Activated CD4-positive, alpha-beta T cell treated with anti-CD3 and anti-CD28 coated beads, Interleukin-2, amount 50 U/mL, for 4 hours (primary cell): ENCODE data around the gene GSG1.
A peak's percentile ranks its signal among the peaks of the same experiment; 100 is the strongest.
"Not testable (repeated sequence)": the region's sequence is repeated elsewhere in the genome, so short reads cannot be mapped to it uniquely, and the experiment has no call there.

Experiments
- DNase-seq, 2 experiments: peaks; one replicate each; pipeline ENCODE4 v3.0.0-alpha.2; 2020

Gene GSG1

GRCh38 chr12:13049816-13050215, 53.7 kb downstream of the GSG1 start:
- no peak for DNase-seq

- no peak for DNase-seq
Observed at GRCh38 chr12:13046964-13047363, 56.5 kb downstream of the GSG1 start.

- no peak for DNase-seq
Observed at GRCh38 chr12:13045816-13046215, 57.7 kb downstream of the GSG1 start.

DNA sequence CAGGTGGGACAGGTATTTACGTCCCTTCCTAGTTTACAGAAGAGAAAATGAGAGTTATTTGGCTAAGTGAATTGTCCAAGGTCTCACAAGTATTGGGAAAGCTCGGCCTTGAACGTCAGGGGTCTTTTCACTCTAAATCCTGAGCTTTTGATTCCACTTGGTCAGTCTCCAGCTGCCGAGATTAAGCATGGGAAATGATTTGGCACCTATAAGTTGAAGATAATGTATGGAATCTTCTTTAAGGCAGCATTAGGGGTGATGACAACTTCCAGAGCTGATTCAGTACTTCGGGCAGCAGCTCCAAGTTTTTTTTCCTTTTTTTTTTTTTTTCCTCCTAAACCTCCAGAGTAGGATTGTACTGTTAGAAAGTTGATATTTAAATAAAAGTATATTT, 58.6 kb downstream of the GSG1 start:
- DNase-seq: no peak

DNA sequence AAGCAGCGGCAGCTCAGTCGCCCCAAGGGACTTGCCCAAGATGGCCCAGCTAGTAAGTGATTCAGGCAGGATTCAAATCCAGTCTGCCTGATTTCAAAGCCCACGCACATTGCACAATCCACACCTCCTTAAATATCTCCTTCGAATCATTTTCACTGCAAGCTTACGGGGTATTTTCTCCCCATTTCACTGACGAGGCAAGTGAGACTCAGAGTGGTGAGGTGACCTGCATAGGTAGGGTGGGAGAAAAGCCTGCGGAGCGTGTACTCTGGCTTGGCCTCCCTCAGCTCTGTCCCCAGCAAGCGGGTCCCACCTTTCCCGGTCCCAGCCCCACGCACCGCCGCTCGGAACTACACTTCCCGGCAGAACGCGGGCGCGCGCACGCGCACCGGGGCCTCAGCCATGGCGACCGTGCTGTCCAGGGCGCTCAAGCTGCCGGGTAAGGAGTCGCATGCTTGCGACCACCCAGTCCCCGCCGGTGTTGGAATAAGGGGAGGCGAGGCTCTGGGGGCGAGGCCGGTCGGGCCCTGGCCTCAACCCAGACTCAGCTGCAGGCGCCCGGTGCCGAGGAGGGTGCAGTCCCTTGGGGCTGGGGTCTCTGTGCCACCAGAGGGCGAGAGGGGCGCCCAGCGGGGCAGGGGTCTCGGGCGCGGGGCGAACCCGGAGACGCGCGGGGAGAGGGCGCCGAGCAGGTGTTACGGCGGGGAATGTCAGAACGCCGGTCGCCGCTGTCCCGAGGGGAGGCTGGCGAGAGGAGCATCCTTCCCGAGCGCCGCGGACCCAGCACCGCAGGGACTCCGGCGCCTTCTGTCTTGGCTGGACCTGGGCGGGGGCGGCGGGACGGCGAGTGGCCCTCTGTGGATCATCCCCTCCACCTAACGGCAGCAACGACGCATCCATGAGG, 59.2 kb downstream of the GSG1 start, which contains the start of gene FAM234B:
TSS of gene FAM234B (plus strand) at position 380 of the 904 bp plus-strand sequence. CDS start at position 403, 23 bp downstream.
- peak; percentile 63 for DNase-seq

GRCh38 chr12:13042666-13043230, 60.7 kb downstream of the GSG1 start:
- no peak for DNase-seq

DNA sequence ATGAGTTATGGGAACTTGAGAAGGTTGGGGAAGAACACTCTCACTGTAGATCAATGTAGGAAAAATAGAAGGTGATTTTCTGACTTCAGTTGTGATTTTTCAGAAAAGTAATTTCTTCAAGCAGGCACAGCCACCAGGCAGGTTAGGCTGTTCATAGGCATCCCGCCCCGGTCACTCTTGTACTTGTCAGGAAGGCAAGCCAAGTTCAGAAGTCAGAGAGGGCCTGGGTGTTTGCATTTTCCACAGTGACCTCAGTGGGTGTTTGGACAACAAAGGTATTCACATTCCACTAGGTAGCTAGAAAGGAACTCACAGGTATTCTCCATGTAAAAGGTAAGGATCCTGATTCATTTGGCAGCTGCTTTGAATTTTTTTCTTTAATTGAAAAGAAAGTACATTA, 62.2 kb downstream of the GSG1 start:
- no peak for DNase-seq

DNA sequence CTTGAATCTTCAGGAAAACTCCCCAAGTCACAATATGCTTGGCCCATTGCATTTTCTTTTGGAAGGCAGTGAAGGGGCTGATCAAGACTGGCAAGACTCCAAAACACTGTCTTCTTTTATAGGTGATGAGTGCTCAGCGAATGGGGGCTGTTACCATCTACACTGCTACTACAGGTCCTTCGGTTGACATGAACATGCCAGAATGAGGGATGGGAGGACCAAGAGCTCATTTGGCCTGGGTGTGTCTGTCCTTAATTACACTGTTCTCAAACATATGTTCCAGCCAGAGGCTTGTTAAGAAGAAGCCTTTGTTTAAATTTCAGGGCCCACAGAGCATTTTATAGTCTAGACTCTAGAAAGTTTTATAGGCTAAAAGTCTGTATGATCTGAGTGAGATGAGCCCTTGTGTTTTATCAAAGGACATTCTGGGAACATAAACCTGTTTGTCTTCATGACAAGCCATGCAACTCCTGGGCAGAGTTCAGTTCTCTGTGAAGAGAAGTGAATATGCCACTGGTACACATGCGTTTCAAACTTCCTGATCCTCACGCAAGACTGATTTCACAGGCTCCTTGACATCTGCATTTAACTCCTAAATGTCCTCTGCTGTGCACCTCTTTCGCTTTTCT, 64.0 kb downstream of the GSG1 start:
- DNase-seq: no peak

DNA sequence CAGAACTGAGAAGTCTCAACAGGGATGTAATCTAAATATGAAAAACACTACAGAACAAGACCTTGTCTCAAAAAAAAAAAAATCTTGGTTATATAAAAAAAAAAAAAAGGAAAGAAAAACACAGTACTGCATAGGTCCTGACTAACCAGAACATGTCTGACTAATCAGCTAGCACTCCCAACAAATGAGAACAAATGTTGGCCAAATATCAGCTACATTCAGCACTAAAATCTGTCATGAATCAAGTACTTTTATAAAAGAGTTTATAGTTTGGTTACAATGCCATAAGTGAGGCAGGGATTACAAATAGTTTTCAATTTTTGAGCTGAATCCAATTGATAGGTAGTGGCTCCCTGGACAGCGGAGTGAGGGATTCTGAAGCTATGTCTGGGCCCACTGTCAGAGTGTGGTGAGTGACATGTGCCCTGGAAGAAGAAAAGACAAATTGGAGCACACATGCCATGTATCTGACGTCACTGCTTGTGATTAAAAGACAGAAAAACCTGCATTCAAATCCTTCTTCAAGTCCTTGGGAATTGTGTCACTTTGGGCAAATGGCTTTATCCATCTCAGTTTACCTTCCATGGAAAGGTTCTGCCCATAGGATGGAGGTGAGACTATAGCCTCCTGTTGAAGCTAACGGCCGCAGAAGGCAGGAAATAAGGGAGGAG, 64.8 kb downstream of the GSG1 start:
- no peak for DNase-seq

GRCh38 chr12:13036881-13037280, 66.6 kb downstream of the GSG1 start:
- DNase-seq: no peak

- not testable (repeated sequence) for DNase-seq
Observed at GRCh38 chr12:13035335-13035734, 68.1 kb downstream of the GSG1 start.
